ENCODE results near the gene RABL3.
A peak's percentile ranks its signal among the peaks of the same experiment; 100 is the strongest.
"Not testable (repeated sequence)": the region's sequence is repeated elsewhere in the genome, so short reads cannot be mapped to it uniquely, and the experiment has no call there.

The RABL3 gene

DNA sequence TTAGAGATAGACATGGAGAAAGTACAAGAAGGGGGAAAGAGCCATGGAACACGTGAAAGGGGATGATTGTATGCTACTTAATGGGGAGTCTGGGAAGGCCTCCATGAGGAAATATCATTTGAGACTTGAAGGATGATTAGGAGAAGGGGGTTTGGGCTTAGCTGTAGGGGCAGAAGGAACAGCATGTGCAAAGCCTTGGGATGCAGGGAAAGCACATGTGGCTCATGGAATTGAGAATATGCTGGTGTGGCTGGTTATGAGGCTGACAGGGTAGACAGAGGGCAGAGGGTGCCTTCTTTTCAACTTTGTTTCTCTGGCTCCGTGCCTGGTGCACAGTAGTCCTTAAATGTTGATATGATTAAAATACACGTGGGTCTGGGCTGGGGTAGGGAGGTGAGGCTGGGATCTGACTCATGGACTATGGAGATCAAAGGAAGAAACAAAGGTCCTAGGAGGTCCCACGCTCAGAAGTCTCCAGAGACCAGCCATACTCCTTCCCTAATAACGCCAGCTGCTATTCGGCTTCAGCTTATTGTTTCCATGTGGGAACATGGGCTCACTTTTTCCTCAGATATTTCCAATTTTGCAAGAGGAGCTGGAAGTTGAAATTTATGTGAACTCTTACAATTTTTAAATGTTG lies 1.4 kb upstream of the RABL3 start:
- DNase-seq = no peak

GRCh38 chr3:120742849-120743365 lies 591 bp upstream of the RABL3 start:
- DNase-seq = no peak

DNA sequence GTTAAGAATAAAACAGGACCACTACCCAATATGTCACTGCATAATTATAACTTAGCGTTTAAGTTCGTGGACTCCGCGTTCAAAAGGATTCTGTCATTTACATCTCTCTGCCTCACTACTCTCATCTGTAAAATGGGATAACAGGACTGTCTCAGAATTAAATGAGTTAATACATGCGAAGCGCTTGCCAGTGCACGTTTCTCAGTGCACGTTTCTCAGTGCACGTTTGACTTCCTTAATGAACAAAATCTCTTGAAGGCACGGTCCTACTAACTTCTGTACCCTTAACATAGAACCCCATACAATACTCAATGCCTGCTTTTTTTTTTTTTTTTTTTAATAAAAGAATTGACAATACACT lies 499 bp downstream of the RABL3 start:
- DNase-seq = no peak

GRCh38 chr3:120741320-120741719 lies 996 bp downstream of the RABL3 start:
- DNase-seq = no peak

GRCh38 chr3:120738006-120738405 lies 4.3 kb downstream of the RABL3 start:
- DNase-seq = not testable (repeated sequence)

DNA sequence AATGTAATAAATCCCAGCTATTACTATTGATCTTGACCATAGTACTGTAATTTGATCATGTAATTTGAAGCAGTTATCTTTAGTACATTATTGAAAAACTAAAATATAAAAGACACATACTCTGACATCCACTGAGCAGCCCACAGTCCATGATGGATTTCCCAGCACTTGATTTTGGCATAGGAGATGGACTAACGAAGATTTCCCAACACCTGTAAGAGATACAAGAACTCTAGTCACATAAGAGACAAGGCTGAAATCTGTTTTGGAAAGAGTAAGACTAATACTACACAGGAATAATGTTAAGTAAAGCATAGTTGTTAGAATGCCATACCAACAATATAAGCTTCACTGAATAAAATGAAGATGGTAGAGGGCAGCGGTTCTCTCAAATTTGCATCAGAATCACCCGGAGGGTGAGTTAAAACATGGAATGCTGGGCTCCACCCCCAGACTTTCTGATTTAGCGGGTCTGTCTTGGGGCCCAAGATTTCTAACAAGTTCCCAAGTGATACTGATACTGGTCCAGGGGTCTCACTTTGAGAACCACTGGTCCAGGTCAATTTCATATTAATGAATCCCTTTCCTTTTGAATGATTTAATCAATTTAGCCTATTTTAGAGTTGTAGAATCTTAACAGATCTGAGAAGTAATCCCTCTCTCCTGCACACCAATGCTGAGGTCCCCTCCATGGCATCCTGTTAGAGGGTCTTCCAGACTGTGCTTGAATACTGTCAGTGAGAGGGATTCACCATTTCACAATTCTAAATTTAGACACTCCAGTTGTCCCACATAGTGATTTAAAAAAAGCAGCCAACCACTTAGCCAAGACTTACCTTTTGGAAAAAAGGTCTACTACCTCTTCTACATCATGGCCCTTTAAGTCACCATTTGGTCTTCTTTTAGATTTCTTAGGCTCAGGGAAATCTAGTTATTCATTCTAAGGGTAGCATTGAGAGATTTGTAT lies 11.5 kb downstream of the RABL3 start:
- DNase-seq = no peak

- DNase-seq = no peak
Measured at GRCh38 chr3:120726791-120727190, 15.5 kb downstream of the RABL3 start.

DNA sequence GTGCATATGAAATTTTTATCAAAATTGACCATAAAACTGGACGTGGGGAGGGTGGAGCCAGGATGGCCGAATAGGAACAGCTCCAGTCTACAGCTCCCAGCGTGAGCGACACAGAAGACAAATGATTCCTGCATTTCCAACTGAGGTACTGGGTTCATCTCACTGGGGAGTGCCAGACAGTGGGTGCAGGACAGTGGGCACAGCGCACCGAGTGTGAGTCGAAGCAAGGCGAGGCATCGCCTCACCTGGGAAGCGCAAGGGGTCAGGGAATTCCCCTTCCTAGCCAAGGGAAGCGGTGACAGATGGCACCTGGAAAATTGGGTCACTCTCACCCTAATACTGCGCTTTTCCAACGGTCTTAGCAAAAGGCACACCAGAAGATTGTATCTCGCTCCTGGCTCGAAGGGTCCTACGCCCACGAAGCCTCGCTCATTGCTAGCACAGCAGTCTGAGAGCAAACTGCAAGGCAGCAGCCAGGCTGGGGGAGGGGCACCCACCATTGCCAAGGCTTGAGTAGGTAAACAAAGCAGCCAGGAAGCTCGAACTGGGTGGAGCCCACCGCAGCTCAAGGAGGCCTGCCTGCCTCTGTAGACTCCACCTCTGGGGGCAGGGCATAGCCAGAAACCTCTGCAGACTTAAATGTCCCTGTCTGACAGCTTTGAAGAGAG lies 23.0 kb downstream of the RABL3 start:
- DNase-seq = not testable (repeated sequence)

- DNase-seq = no peak
Measured at GRCh38 chr3:120713262-120713661, 29.1 kb downstream of the RABL3 start.

- DNase-seq = no peak
Measured at GRCh38 chr3:120710369-120710768, 31.9 kb downstream of the RABL3 start.

- no peak for DNase-seq
Measured at GRCh38 chr3:120708408-120708807, 33.9 kb downstream of the RABL3 start.

DNA sequence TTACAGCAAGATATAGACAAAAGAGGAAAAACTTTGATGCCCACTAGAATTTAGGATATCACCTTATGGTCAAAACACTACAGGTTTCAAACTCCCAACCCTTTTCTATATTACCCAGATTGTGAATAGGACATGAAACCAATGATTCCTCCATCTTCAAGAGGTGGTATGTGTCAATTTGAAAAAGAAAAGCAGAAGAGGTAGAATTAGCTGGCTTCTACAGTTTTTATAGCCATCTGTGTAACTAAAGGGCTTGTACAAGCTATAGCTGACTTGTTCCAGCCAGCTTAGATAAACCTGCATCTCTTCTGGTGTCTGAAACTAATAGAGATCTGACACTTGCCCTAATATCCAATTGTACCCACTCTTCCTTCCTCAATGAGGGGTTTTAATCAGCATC lies 35.4 kb downstream of the RABL3 start:
- no peak for DNase-seq

GRCh38 chr3:120705884-120706582 lies 36.3 kb downstream of the RABL3 start:
- DNase-seq = no peak

DNA sequence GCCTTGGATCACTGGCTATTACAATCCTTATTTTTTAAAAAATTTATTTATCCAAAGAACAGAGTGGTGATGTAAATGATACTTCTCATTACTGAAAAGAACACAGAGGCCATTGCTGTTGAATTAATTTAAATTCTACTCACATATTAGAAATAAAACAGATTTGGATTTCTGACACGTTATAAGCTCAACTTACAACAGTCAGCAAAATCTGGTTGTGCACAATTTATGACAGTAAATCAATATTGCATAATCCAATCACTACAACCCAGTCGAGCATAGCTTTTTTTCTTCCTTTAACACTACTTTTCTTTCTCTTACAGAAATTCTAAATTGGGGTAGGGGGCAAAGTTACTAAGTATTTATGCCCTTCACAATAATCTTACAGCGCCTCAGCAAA lies 43.0 kb downstream of the RABL3 start:
- DNase-seq = no peak

DNA sequence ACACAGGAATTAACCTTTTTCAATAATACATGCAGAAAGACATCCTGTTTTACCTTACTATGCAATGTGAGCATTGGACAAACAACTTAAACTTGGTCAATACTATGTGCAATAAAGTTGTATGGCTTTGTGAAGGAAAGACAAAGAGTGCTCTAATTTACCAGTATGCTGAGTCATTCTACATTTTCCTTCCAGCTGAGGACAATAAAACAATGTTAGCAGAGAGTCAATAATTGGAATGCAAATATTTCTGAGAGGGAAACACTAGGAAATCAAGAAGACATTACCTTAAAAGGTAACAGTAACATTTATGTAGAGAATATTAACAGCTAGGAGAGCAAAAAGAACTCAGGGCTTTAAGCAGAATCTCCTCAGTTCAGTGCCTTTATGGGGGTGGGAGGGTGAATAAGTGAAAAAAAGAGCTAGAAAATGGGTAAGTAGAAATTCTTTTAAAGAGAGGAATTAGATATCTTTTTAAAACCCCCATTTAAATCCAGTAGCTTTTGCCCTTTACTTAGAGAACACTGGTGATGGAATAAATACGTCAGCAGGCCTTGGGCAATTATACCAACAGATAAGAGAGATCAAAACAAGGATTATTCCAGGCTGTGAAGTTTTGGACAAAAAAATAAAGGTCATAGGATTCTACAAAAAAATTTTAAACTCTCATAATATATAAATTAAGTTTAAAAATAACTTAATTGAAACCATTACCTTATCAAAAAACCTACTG lies 48.7 kb downstream of the RABL3 start:
- no peak for DNase-seq

- DNase-seq = no peak
Measured at GRCh38 chr3:120689395-120689794, 52.9 kb downstream of the RABL3 start.

- DNase-seq = no peak
Measured at GRCh38 chr3:120688121-120688520, 54.2 kb downstream of the RABL3 start.

DNA sequence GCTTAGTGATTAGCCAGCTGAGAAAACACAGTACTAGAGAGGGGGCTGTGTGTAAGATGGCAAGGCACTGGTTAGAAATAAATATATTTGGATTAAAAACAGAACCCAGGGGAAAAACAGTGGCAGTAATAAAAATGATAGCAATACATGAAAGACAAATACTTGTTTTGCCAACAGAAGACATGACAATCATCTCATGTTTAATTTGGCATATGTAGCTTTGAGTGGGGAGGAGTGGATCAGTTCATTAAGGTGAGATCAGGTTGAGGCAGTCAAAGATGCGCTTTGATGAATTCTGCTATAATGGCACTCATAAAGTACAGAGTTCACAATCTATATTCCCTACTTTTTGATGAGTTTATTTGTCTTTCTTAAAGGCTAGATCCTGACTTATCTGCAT lies 56.9 kb downstream of the RABL3 start:
- DNase-seq = no peak

DNA sequence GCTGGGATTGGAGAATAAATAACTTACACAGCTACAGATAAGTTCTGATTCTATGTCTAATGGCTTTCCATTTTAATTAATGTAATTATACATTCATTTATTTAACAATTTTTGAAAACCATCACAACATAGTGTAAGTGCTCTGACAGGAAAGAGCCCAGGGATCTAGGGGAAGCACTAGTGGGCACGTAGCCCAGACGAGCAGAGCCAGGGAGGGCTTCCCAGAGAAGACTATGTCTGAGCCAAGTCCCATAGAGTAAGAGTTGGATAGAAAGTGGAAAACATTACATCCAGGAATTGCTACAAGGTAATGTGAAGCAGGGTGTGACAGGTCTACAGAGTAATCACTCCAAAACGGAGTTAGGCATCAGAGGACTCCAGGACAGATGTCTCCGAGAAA lies 57.4 kb downstream of the RABL3 start:
- peak; percentile 25 for DNase-seq

DNA sequence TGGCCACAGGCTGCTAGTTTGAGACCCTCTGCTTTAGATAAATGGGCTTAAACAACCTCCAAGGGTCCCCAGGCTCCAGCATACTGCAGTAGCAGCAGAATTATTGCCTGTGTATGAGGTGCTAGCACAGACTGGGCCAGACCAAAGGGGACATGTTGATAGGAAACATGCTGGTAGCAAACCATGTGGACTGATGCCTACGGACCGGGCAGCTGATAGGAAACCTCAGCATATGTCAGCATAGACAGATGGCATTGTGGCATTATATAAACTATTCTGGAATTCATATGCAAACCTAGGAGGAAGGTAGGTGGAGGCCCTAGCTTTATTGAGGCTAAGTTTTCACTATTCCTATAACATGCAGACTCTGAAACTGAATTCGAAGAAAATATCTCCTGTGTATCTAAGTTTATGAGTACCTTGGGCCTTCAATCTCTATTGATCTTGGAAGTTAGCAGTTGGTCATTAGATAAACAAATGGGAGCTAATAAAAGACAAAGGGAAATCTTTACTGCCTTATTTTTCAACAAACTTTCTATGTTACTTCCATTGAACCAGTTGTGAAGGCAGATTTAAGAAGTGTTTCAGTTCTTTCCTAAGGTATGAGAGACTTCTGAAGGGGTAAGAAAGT lies 58.5 kb downstream of the RABL3 start:
- no peak for DNase-seq

GRCh38 chr3:120683213-120683612 lies 59.1 kb downstream of the RABL3 start:
- no peak for DNase-seq
